Heart left ventricle (tissue), 13 donors: Measurements from ENCODE around the gene YARS1.

Experiments used
- CTCF ChIP-seq, 12 donors: fragments of 200-600 bp; sonication (generic) in 4 of 12; IDR thresholded peaks; one replicate each; pipeline versions ENCODE4 v1.5.0 to v1.8.0; 2018 to 2022; ENCODE audit warnings: antibody characterized with exemption in 12 of 12, mild to moderate bottlenecking in 5 of 12
- POLR2A ChIP-seq, 2 donors: fragments of 450-650 bp; IDR thresholded peaks; one replicate each; pipeline ENCODE4 v1.6.1; 2017; ENCODE audit warnings: antibody characterized with exemption in 2 of 2, mild to moderate bottlenecking in 2 of 2, moderate library complexity in 2 of 2
- donor health status: ischemic (EF 13 %, LVEDD 7.1; RV severe dilation, severe dysfunction).
- donor health status: DM: no; HTN: yes; CAD: no.
- donor health status: DM: no; HTN: no; CAD: no.
- donor health status: ischemic (EF 25% LVEDD 6.9; RV normal size, moderate dysfunction).
- donor health status: ischemic (EF 25% LVEDD 5.7; RV mildly dilated, moderate dysfunction).
- donor health status: ischemic (EF 35%, LVEDD 5.7; RV mildly dilated, moderate dysfunction).
- donor health status: nonischemic (EF 11% LVEDD 7.7; RV severe dilation, severe dysfunction).
- donor health status: DM: yes; HTN: yes; CAD: no.
- donor health status: PGD.
- donor health status: ischemic (EF 29% LVEDD 5.4; RV normal size, mild dysfunction).
- donor health status: nonischemic (EF 23%, LVEDD 6.1; RV moderate dilation, normal function).

GRCh38 chr1:32858136-32858535, 41.0 kb upstream of the YARS1 start:
- TF ChIP-seq POLR2A (IDR thresholded peaks at IDR 0.05) (no peak), CTCF (IDR thresholded peaks at IDR 0.05) (no peak)
